Fibroblast of lung (primary cell): Measurements from ENCODE around the gene DRD1.

Experiments used
- EZH2 ChIP-seq: IDR thresholded peaks from 2 replicates; pipeline ENCODE4 v1.5.1; 2012; ENCODE audit warnings: low read length, control low read depth, mild to moderate bottlenecking; ENCODE audit errors: missing control alignments
- TF ChIP-seq, protein P1 (sequence below), 2 donors: IDR thresholded peaks in 1 of 2; conservative IDR thresholded peaks in 1 of 2; 1 replicate in 1 of 2; 2 replicates in 1 of 2; pipeline ENCODE4 v1.5.1; 2011 to 2012; ENCODE audit warnings: low read length in 2 of 2, control low read depth in 1 of 2, inconsistent platforms in 1 of 2, low read depth in 1 of 2, mild to moderate bottlenecking in 1 of 2

DNA sequence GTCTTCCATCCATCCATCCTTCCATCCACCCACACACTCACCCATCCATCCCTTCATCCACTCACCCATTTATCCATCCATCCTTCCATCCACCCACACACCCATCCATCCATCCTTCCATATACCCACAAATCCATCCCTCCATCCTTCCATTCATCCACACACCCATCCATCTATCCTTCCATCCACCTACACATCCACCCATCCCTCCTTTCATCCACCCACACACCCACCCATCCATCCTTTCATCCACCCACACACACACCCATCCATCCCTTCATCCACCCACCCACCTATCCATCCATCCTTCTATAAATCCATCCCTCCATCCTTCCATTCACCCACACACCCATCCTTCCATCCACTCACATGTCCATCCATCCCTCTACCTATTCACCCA is 23.6 kb downstream of the DRD1 start:
- TF ChIP-seq, protein P1, sequence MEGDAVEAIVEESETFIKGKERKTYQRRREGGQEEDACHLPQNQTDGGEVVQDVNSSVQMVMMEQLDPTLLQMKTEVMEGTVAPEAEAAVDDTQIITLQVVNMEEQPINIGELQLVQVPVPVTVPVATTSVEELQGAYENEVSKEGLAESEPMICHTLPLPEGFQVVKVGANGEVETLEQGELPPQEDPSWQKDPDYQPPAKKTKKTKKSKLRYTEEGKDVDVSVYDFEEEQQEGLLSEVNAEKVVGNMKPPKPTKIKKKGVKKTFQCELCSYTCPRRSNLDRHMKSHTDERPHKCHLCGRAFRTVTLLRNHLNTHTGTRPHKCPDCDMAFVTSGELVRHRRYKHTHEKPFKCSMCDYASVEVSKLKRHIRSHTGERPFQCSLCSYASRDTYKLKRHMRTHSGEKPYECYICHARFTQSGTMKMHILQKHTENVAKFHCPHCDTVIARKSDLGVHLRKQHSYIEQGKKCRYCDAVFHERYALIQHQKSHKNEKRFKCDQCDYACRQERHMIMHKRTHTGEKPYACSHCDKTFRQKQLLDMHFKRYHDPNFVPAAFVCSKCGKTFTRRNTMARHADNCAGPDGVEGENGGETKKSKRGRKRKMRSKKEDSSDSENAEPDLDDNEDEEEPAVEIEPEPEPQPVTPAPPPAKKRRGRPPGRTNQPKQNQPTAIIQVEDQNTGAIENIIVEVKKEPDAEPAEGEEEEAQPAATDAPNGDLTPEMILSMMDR (conservative IDR thresholded peaks at IDR 0.05 in 1 of 2, IDR thresholded peaks at IDR 0.05 in 1 of 2; ENCODE audit: low read depth in 1 of 2, low read length in 2 of 2) = no peak
- TF ChIP-seq EZH2 = no peak
